Esophagus squamous epithelium (tissue), 4 donors: ENCODE data around the gene SLAIN1.

ENCODE experiments used
- POLR2A ChIP-seq, 4 donors: fragments of 450-650 bp; IDR thresholded peaks; one replicate each; pipeline ENCODE4 v1.6.1; 2017; ENCODE audit warnings: antibody characterized with exemption in 4 of 4, mild to moderate bottlenecking in 4 of 4, moderate library complexity in 3 of 4
- TF ChIP-seq, protein P1 (sequence below), 6 experiments: fragments of 450-650 bp in 4 of 6; fragments of 200-600 bp in 2 of 6; sonication (generic) in 2 of 6; IDR thresholded peaks; one replicate each; pipeline ENCODE4 v1.5.1; 2016 to 2019; ENCODE audit warnings: antibody characterized with exemption in 6 of 6, mild to moderate bottlenecking in 4 of 6, moderate library complexity in 4 of 6

DNA sequence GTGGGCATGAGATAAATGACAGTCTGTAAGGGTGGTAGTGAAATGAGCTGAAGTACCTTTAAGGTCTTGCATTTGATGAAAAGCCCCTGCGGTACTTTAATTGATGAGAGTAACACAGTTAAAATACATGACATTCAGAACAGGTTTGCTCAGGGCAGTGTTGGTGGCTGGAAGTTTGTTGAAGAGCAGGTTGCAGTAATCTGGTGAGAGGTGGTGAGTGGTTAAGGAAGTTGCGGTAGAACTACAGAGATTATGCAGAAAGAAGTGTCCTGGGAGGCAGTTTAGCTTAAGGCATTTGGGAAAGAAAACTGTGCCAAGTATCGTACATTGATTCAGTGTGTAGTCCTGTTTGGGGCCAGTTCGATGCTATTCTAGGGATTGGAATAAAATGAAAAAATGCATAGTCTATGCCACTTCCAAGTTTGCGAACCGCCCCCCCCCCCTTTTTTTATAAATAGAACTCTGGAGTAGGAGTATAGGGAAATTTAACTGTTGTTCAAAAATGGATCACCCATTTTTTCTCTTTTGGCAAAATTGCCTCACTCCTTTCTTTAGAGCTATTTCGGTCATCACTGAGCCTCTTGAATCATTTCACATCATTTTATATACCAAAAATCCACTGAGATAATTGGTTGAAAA is 42.7 kb downstream of the SLAIN1 start:
- TF ChIP-seq, protein P1, sequence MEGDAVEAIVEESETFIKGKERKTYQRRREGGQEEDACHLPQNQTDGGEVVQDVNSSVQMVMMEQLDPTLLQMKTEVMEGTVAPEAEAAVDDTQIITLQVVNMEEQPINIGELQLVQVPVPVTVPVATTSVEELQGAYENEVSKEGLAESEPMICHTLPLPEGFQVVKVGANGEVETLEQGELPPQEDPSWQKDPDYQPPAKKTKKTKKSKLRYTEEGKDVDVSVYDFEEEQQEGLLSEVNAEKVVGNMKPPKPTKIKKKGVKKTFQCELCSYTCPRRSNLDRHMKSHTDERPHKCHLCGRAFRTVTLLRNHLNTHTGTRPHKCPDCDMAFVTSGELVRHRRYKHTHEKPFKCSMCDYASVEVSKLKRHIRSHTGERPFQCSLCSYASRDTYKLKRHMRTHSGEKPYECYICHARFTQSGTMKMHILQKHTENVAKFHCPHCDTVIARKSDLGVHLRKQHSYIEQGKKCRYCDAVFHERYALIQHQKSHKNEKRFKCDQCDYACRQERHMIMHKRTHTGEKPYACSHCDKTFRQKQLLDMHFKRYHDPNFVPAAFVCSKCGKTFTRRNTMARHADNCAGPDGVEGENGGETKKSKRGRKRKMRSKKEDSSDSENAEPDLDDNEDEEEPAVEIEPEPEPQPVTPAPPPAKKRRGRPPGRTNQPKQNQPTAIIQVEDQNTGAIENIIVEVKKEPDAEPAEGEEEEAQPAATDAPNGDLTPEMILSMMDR (IDR thresholded peaks at IDR 0.05) = no peak
- no peak for TF ChIP-seq POLR2A (IDR thresholded peaks at IDR 0.05)
